ENCODE results near the gene DRAXIN.

- TF ChIP-seq POLR2A (IDR thresholded peaks at IDR 0.05; ENCODE audit: low read length) (no peak), GATA1 (IDR thresholded peaks at IDR 0.05; ENCODE audit: low read depth, low read length) (no peak)
Measured at GRCh38 chr1:11645270-11645669, 46.2 kb upstream of the DRAXIN start.

Data from erythroblast (primary cell).